Measurements from ENCODE around the gene NKX6-2.
"Not testable (repeated sequence)": the region's sequence is repeated elsewhere in the genome, so short reads cannot be mapped to it uniquely, and the experiment has no call there.

NKX6-2 gene

DNA sequence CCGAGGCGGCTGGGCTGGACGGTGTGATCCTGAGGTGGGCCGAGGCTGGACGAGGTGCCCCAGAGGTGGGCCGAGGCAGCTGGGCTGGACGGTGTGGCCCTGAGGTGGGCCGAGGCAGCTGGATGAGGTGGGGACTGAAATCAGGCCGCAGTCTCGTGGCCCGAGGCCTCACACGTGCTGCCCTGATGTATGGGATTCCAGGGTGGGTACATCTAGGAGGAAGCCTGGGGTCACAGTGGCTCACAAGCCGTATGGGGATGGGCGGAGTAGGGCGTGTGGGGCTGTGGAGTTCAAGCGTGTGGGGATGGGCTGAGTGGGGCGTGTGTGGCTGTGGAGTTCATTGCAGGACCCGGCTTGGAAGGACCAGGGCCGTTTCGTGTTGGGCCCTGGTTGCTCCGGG lies 12.5 kb upstream of the NKX6-2 start:
- in situ Hi-C loops (cut with HindIII; ENCODE audit: low pct_ligation_motif_present, low sequenced_read_pairs): no loop called here
- Histone ChIP-seq H3K27ac (no peak overlapping the region), H3K36me3 (replicated peaks) (no peaks in the 10 kb centered on the region), H3K4me3 (ENCODE audit: low read depth, low read length) (no peak overlapping the region), H3K27me3 (replicated peaks) (no peaks in the 10 kb centered on the region)
- no peak for DNase-seq
- TF ChIP-seq, protein P1, sequence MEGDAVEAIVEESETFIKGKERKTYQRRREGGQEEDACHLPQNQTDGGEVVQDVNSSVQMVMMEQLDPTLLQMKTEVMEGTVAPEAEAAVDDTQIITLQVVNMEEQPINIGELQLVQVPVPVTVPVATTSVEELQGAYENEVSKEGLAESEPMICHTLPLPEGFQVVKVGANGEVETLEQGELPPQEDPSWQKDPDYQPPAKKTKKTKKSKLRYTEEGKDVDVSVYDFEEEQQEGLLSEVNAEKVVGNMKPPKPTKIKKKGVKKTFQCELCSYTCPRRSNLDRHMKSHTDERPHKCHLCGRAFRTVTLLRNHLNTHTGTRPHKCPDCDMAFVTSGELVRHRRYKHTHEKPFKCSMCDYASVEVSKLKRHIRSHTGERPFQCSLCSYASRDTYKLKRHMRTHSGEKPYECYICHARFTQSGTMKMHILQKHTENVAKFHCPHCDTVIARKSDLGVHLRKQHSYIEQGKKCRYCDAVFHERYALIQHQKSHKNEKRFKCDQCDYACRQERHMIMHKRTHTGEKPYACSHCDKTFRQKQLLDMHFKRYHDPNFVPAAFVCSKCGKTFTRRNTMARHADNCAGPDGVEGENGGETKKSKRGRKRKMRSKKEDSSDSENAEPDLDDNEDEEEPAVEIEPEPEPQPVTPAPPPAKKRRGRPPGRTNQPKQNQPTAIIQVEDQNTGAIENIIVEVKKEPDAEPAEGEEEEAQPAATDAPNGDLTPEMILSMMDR (IDR thresholded peaks at IDR 0.05; ENCODE audit: low read depth, low read length, missing control alignments): no peak

DNA sequence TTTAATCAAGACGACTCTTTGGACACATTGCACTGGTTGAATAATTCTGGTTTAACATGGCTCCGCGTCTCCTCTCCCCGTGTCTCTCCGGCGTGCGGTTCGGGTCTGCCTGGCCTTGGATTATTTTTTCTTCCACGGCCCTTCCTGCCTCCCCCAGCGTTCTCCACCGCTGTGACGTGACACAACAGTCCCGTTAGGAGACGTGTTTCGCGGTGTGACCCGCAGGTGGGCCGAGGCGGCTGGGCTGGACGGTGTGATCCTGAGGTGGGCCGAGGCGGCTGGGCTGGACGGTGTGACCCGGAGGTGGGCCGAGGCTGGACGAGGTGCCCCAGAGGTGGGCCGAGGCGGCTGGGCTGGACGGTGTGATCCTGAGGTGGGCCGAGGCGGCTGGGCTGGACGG lies 12.0 kb upstream of the NKX6-2 start:
- DNase-seq; in situ Hi-C loops (cut with HindIII; ENCODE audit: low pct_ligation_motif_present, low sequenced_read_pairs); H3K36me3 ChIP-seq (replicated peaks); H3K27ac ChIP-seq; H3K27me3 ChIP-seq (replicated peaks); H3K4me3 ChIP-seq (ENCODE audit: low read depth, low read length): not testable (repeated sequence)

DNA sequence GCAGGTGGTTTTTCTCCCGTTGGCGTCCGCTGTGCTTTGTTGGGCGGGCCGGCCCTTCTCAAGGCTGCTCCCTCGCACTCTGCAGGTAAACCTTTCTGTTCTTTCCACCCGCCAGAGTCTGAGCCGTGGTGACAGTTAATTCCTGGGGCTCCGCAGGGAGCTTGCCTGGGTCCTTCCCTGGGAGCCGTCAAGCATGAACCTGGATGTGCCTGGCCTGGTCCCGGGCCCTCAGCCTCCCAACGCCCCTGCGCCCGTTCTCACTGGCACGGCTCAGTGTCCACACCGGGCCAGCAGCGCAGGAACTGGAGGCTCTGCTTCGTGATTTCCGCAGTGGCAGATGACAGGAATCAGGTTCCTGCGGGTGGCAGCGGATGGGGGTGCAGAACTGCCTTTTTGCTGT lies 10.9 kb upstream of the NKX6-2 start:
- H3K27ac ChIP-seq: no peak overlapping the region
- no peaks in the 10 kb centered on the region for H3K36me3 ChIP-seq (replicated peaks)
- in situ Hi-C loops (cut with HindIII; ENCODE audit: low pct_ligation_motif_present, low sequenced_read_pairs): no loop called here
- H3K4me3 ChIP-seq (ENCODE audit: low read depth, low read length): no peak overlapping the region
- H3K27me3 ChIP-seq (replicated peaks): no peaks in the 10 kb centered on the region
- no peak for DNase-seq
- TF ChIP-seq, protein P1 (IDR thresholded peaks at IDR 0.05; ENCODE audit: low read depth, low read length, missing control alignments): no peak

DNA sequence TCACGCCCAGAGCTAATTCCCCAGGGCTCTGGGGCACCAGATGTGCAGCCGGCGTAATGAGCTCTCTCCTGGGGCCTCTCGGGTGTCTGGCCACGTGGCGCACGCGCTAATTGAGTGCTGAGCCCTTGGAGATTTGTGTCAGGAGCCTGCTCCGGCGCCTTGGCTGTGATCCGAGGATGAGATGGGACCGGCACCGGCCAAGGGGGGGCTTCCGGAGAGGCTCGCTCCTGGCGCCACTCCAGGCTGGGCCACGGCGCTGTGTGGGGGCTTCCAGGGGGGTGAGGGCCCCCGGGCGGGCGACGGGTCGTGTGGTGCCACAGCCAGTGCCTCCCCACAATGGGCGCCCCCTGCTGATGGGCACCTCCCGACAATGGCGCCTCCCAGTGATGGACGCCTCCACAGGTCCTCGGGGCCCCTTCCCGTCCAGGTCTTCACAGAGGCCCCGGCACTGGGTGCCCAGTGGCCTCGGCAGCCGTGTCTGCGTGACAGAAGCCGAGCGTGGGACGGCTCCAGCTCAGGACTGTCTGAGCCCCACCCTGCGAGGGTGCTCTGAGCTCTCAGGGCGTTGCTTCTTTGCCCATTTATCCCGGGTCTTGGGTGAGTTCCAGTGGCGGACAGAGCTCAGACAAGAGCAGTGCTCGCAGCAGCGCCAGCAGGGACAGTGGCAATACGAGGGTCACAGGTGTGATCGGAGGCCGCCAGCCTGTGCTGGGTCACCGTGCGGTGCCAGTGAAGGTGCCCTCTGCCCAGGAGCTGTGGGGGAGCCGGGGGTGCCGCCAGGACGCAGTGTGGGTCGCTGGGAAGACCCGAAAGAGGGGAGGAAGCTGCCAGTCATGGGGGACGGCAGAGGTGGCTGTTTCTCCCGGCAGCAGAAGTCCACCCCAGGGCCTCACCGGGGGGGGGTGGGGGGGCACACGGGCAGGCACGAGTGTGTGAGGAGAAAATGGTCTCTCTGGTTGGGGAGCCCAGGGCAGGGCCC lies 8.2 kb upstream of the NKX6-2 start:
- Histone ChIP-seq H3K27ac (no peak overlapping the region), H3K4me3 (ENCODE audit: low read depth, low read length) (no peak overlapping the region), H3K36me3 (replicated peaks) (no peaks in the 10 kb centered on the region), H3K27me3 (replicated peaks) (peaks cover 17% of the 10 kb centered on the region)
- in situ Hi-C loops (cut with HindIII; ENCODE audit: low pct_ligation_motif_present, low sequenced_read_pairs): no loop called here
- DNase-seq: no peak
- TF ChIP-seq, protein P1 (IDR thresholded peaks at IDR 0.05; ENCODE audit: low read depth, low read length, missing control alignments): no peak

DNA sequence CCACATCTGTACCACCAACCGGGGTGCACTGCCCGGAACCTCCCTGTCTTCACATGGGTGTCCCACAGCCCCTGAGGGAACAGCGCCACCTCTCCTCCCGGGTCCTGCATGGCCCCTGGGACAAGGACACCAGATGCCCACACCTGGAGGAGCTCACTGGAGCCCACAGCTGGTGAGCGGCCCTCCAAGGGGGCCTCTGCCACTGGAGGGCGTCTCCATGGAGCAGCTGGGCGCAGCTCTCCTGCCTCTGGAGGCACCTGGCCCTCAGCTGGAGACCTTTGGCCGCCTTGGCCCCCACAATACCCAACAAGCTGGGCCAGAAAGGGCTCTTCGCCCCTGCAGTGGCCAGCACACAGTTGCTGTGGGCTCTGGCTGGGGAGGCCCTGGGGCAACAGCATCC lies 7.3 kb upstream of the NKX6-2 start:
- in situ Hi-C loops (cut with HindIII; ENCODE audit: low pct_ligation_motif_present, low sequenced_read_pairs): no loop called here
- Histone ChIP-seq H3K27me3 (replicated peaks) (peaks cover 27% of the 10 kb centered on the region), H3K36me3 (replicated peaks) (no peaks in the 10 kb centered on the region), H3K27ac (no peak overlapping the region), H3K4me3 (ENCODE audit: low read depth, low read length) (no peak overlapping the region)
- DNase-seq: no peak
- TF ChIP-seq, protein P1 (IDR thresholded peaks at IDR 0.05; ENCODE audit: low read depth, low read length, missing control alignments): no peak

DNA sequence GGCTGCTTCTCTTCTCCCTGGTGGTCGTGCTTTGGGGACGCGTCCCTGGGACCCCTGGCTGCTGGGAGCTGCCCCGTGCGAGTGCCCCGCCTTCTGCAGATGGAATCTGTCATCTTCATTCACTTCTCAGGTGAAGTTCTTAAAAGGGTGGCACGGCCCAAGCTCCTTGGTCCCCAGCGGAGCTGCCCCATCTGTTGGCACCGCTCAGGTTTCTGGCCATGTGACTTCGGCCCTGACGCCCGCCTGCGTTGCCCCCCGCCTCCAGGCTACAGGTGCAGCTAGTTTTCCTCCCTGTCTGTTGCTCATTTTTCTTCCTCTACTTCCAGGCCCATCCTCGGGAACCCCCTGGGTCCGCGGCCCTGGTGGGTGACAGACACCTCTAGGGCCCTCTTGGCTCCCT lies 6.8 kb upstream of the NKX6-2 start:
- Histone ChIP-seq H3K36me3 (replicated peaks) (no peaks in the 10 kb centered on the region), H3K27me3 (replicated peaks) (peaks cover 31% of the 10 kb centered on the region), H3K27ac (no peak overlapping the region), H3K4me3 (ENCODE audit: low read depth, low read length) (no peak overlapping the region)
- in situ Hi-C loops (cut with HindIII; ENCODE audit: low pct_ligation_motif_present, low sequenced_read_pairs): no loop called here
- TF ChIP-seq, protein P1 (IDR thresholded peaks at IDR 0.05; ENCODE audit: low read depth, low read length, missing control alignments): no peak
- no peak for DNase-seq

DNA sequence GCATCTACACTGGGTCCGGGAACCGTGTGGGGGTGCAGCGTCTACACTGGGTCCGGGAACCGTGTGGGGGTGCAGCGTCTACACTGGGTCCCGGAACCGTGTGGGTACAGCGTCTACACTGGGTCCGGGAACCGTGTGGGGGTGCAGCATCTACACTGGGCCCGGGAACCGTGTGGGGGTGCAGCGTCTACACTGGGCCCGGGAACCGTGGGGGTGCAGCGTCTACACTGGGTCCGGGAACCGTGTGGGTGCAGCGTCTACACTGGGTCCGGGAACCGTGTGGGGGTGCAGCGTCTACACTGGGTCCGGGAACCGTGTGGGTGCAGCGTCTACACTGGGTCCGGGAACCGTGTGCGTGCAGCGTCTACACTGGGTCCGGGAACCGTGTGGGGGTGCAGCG lies 6.2 kb upstream of the NKX6-2 start:
- in situ Hi-C loops (cut with HindIII; ENCODE audit: low pct_ligation_motif_present, low sequenced_read_pairs): not testable (repeated sequence)

More for the DNA sequence above, 6.2 kb upstream of the NKX6-2 start:
- DNase-seq; H3K36me3 ChIP-seq (replicated peaks); H3K4me3 ChIP-seq (ENCODE audit: low read depth, low read length); H3K27ac ChIP-seq: not testable (repeated sequence)
- H3K27me3 ChIP-seq (replicated peaks): peaks cover 35% of the 10 kb centered on the region

Data from brain microvascular endothelial cell (primary cell).